GM23338 (cell line): Measurements from ENCODE around the gene ARHGEF37. TPM values are rescaled to one million over a fixed set of nuclear protein-coding genes. Genes with fewer than 3 reads are reported as not detected.

ENCODE experiments used
- ATAC-seq: fragments of 200-7000 bp; cut with Tn5 transposase; 3 replicates; pipeline ENCODE4 v1.9.1; 2020
- DNase-seq: peaks from one replicate; pipeline ENCODE4 v3.0.0-alpha.2; 2015; ENCODE audit warnings: low spot score
- H2AFZ ChIP-seq: fragments of 200-600 bp; sonication (generic); 2 replicates; pipeline ENCODE4 v1.8.0; 2016; ENCODE audit warnings: antibody characterized with exemption, mild to moderate bottlenecking, moderate library complexity
- H3F3A ChIP-seq: fragments of 200-600 bp; sonication (generic); replicated peaks from 2 replicates; pipeline ENCODE4 v1.8.0; 2017; ENCODE audit warnings: antibody characterized with exemption, mixed run types, low read depth
- H3K27ac ChIP-seq: fragments of 200-600 bp; sonication (generic); 2 replicates; pipeline ENCODE4 v1.6.1; 2016; ENCODE audit warnings: low read depth
- H3K27me3 ChIP-seq: fragments of 200-600 bp; sonication (generic); 2 replicates; pipeline ENCODE4 v1.8.0; 2016; ENCODE audit warnings: mild to moderate bottlenecking, mixed run types, moderate library complexity; ENCODE audit not compliant: insufficient read depth
- H3K36me3 ChIP-seq: fragments of 200-600 bp; sonication (generic); 2 replicates; pipeline ENCODE4 v1.8.0; 2016; ENCODE audit warnings: mild to moderate bottlenecking; ENCODE audit not compliant: insufficient read depth
- H3K4me1 ChIP-seq: fragments of 200-600 bp; sonication (generic); 2 replicates; pipeline ENCODE4 v1.8.0; 2016; ENCODE audit warnings: mild to moderate bottlenecking, moderate library complexity; ENCODE audit not compliant: insufficient read depth
- H3K4me2 ChIP-seq: fragments of 200-600 bp; sonication (generic); 2 replicates; pipeline ENCODE4 v1.7.1; 2017; ENCODE audit warnings: mixed run types
- H3K4me3 ChIP-seq: fragments of 200-600 bp; sonication (generic); 2 replicates; pipeline ENCODE4 v1.6.1; 2016; ENCODE audit warnings: mixed run types
- H3K79me2 ChIP-seq: fragments of 200-600 bp; sonication (generic); replicated peaks from 2 replicates; pipeline ENCODE4 v1.8.0; 2017; ENCODE audit warnings: mild to moderate bottlenecking; ENCODE audit not compliant: insufficient read depth
- H3K9me2 ChIP-seq: fragments of 200-600 bp; sonication (generic); 2 replicates; pipeline ENCODE4 v1.8.0; 2017; ENCODE audit not compliant: insufficient read depth
- H4K20me1 ChIP-seq: fragments of 200-600 bp; sonication (generic); replicated peaks from 2 replicates; pipeline ENCODE4 v1.8.0; 2017; ENCODE audit warnings: mild to moderate bottlenecking; ENCODE audit not compliant: insufficient read depth
- H3K27ac Mint-ChIP-seq: 2 replicates; pipeline ENCODE4 v1.8.0; 2020; ENCODE audit warnings: inconsistent platforms, mild to moderate bottlenecking, moderate library complexity, mixed read lengths
- H3K27me3 Mint-ChIP-seq: 3 replicates; pipeline ENCODE4 v1.8.0; 2022; ENCODE audit warnings: low read depth, mild to moderate bottlenecking, moderate library complexity, mixed read lengths, inconsistent platforms; ENCODE audit not compliant: insufficient read depth, poor library complexity
- H3K36me3 Mint-ChIP-seq: 3 replicates; pipeline ENCODE4 v1.8.0; 2021; ENCODE audit warnings: low read depth, mild to moderate bottlenecking, inconsistent platforms, moderate library complexity, mixed read lengths
- H3K4me1 Mint-ChIP-seq: 3 replicates; pipeline ENCODE4 v1.8.0; 2020; ENCODE audit warnings: mild to moderate bottlenecking, inconsistent platforms, mixed read lengths
- H3K4me3 Mint-ChIP-seq: 3 replicates; pipeline ENCODE4 v1.8.0; 2021; ENCODE audit warnings: moderate library complexity, mild to moderate bottlenecking, inconsistent platforms, mixed read lengths
- H3K9me3 Mint-ChIP-seq: 3 replicates; pipeline ENCODE4 v1.8.0; 2020; ENCODE audit warnings: moderate library complexity, mild to moderate bottlenecking, inconsistent platforms, mixed read lengths
- CREB1 ChIP-seq: fragments of 250-450 bp; sonication (Bioruptor Pico); IDR thresholded peaks from 2 replicates; pipeline ENCODE4 v1.5.0; 2020; ENCODE audit warnings: low read depth, mild to moderate bottlenecking, moderate library complexity
- CTCF ChIP-seq, 2 experiments: fragments of 200-600 bp in 1 of 2; sonication (generic) in 1 of 2; conservative IDR thresholded peaks; 2 replicates each; pipeline versions ENCODE4 v1.5.1 to v1.6.1; 2016 to 2017; ENCODE audit warnings: antibody characterized with exemption in 2 of 2, low read depth in 2 of 2, mild to moderate bottlenecking in 2 of 2, moderate library complexity in 1 of 2
- ETS1 ChIP-seq: IDR thresholded peaks from 2 replicates; pipeline ENCODE4 v1.6.1; 2016; ENCODE audit warnings: antibody characterized with exemption
- EZH2 ChIP-seq: fragments of 200-600 bp; sonication (generic); IDR thresholded peaks from one replicate; pipeline ENCODE4 v1.8.0; 2017; ENCODE audit warnings: antibody characterized with exemption, mild to moderate bottlenecking, low read depth; ENCODE audit not compliant: unreplicated experiment
- EZH2phosphoT487 ChIP-seq: fragments of 200-600 bp; sonication (generic); IDR thresholded peaks from one replicate; pipeline ENCODE4 v1.8.1; 2018; ENCODE audit warnings: antibody characterized with exemption; ENCODE audit not compliant: unreplicated experiment
- JUNB ChIP-seq: IDR thresholded peaks from one replicate; pipeline ENCODE4 v1.6.1; 2016; ENCODE audit warnings: antibody characterized with exemption; ENCODE audit not compliant: unreplicated experiment
- NANOG ChIP-seq: IDR thresholded peaks from 2 replicates; pipeline ENCODE4 v1.6.1; 2016; ENCODE audit warnings: antibody characterized with exemption, borderline replicate concordance
- POLR2AphosphoS5 ChIP-seq: IDR thresholded peaks from 2 replicates; pipeline ENCODE4 v1.6.1; 2016; ENCODE audit warnings: antibody characterized with exemption, low read depth
- REST ChIP-seq: IDR thresholded peaks from one replicate; pipeline ENCODE4 v1.6.1; 2018; ENCODE audit warnings: antibody characterized with exemption; ENCODE audit not compliant: unreplicated experiment
- STAT1 ChIP-seq: IDR thresholded peaks from one replicate; pipeline ENCODE4 v1.6.1; 2016; ENCODE audit warnings: antibody characterized with exemption; ENCODE audit not compliant: unreplicated experiment
- ZNF114 ChIP-seq: fragments of 250-450 bp; sonication (Bioruptor Pico); IDR thresholded peaks from 2 replicates; pipeline ENCODE4 v1.5.0; 2020; ENCODE audit warnings: mild to moderate bottlenecking, moderate library complexity
- ZNF331 ChIP-seq: fragments of 250-450 bp; sonication (Bioruptor Pico); IDR thresholded peaks from 2 replicates; pipeline ENCODE4 v1.5.0; 2020; ENCODE audit warnings: low read depth, mild to moderate bottlenecking, moderate library complexity
- ZNF462 ChIP-seq: fragments of 250-450 bp; sonication (Bioruptor Pico); IDR thresholded peaks from 2 replicates; pipeline ENCODE4 v1.5.0; 2020; ENCODE audit warnings: mild to moderate bottlenecking, moderate library complexity
- polyA plus RNA-seq: library from polyadenylated mRNA; unstranded; fragments of >200 nt; fragmentation: Nextera tagmentation; extraction: Ambion mirVana; gene quantifications from 2 replicates; pipeline ENCODE4 v1.2.1, GENCODE V29; 2016
- total RNA-seq: library from RNA; depleted of rRNA; stranded (reverse); fragments of >200 nt; shearing (Covaris generic); gene quantifications from 2 replicates; pipeline ENCODE4 v1.2.3, GENCODE V29; 2014

Gene ARHGEF37
- total and polyA plus RNA-seq, 2 experiments from 2014 or later: 0.14 to 0.79 TPM

- Histone ChIP-seq H3K4me3 (no peak overlapping the region), H3K4me2 (no peak overlapping the region), H3K9me2 (no peaks in the 10 kb centered on the region), H3K27ac (no peak overlapping the region), H4K20me1 (no peaks in the 10 kb centered on the region), H2AFZ (no peak overlapping the region), H3K27me3 (no peaks in the 10 kb centered on the region), H3K79me2 (no peaks in the 10 kb centered on the region), H3K4me1 (peaks cover 6% of the 10 kb centered on the region; the same call in 1 of the 2 replicates), H3K36me3 (no peaks in the 10 kb centered on the region), H3F3A (no peaks in the 10 kb centered on the region)
- ATAC-seq (no peak), DNase-seq (no peak)
- Mint-ChIP-seq H3K27me3 (no peaks in the 10 kb centered on the region), H3K36me3 (no peaks in the 10 kb centered on the region), H3K9me3 (no peaks in the 10 kb centered on the region), H3K4me3 (no peak overlapping the region), H3K4me1 (peaks cover 4% of the 10 kb centered on the region; the same call in 2 of the 3 replicates), H3K27ac (no peak overlapping the region)
- no peak for TF ChIP-seq ZNF331 (CRISPR knock-in tag)
- TF ChIP-seq JUNB: no peak
- TF ChIP-seq ZNF462 (CRISPR knock-in tag): no peak
- no peak for TF ChIP-seq POLR2AphosphoS5
- TF ChIP-seq REST: no peak
- no peak for TF ChIP-seq ETS1
- no peak for TF ChIP-seq EZH2
- TF ChIP-seq CTCF (conservative IDR thresholded peaks at IDR 0.05; ENCODE audit: low read depth in 2 of 2): no peak
- TF ChIP-seq NANOG: no peak
- no peak for TF ChIP-seq EZH2phosphoT487
- no peak for TF ChIP-seq CREB1 (CRISPR knock-in tag)
- TF ChIP-seq ZNF114 (CRISPR knock-in tag): no peak
- no peak for TF ChIP-seq STAT1
Measured at GRCh38 chr5:149646564-149646963, 65.3 kb downstream of the ARHGEF37 start.
